HG02678 (cell line): ENCODE measurements around the gene CCDC187.
"Not testable (repeated sequence)": the region's sequence is repeated elsewhere in the genome, so short reads cannot be mapped to it uniquely, and the experiment has no call there.

ENCODE experiments used
- ATAC-seq: cut with Tn5 transposase; IDR thresholded peaks from one replicate; pipeline ENCODE4 v1.9.1; 2021; ENCODE audit warnings: mild to moderate bottlenecking, moderate library complexity; ENCODE audit not compliant: unreplicated experiment

Gene CCDC187

GRCh38 chr9:136244122-136244968 is 59.5 kb downstream of the CCDC187 start:
- ATAC-seq: no peak

- ATAC-seq: no peak
Observed at GRCh38 chr9:136243631-136244030, 60.3 kb downstream of the CCDC187 start.

- no peak for ATAC-seq
Observed at GRCh38 chr9:136242918-136243525, 60.9 kb downstream of the CCDC187 start.

GRCh38 chr9:136242248-136242647 is 61.6 kb downstream of the CCDC187 start:
- no peak for ATAC-seq

GRCh38 chr9:136241542-136241941 is 62.4 kb downstream of the CCDC187 start:
- no peak for ATAC-seq

GRCh38 chr9:136240941-136241340 is 63.0 kb downstream of the CCDC187 start:
- ATAC-seq: no peak

GRCh38 chr9:136239983-136240330 is 63.9 kb downstream of the CCDC187 start:
- ATAC-seq: peak; percentile 40

GRCh38 chr9:136239135-136239982 is 64.5 kb downstream of the CCDC187 start:
- ATAC-seq: no peak

GRCh38 chr9:136238342-136238732 is 65.6 kb downstream of the CCDC187 start:
- ATAC-seq: no peak

GRCh38 chr9:136237486-136238341 is 66.2 kb downstream of the CCDC187 start:
- no peak for ATAC-seq

- ATAC-seq: not testable (repeated sequence)
Observed at GRCh38 chr9:136236471-136237410, 67.2 kb downstream of the CCDC187 start.

- no peak for ATAC-seq
Observed at GRCh38 chr9:136235709-136236455, 68.0 kb downstream of the CCDC187 start.

GRCh38 chr9:136235171-136235570 is 68.7 kb downstream of the CCDC187 start:
- ATAC-seq: no peak

- ATAC-seq: no peak
Observed at GRCh38 chr9:136234597-136234996, 69.3 kb downstream of the CCDC187 start.

- no peak for ATAC-seq
Observed at GRCh38 chr9:136233868-136234267, 70.0 kb downstream of the CCDC187 start.

- ATAC-seq: no peak
Observed at GRCh38 chr9:136233411-136233810, 70.5 kb downstream of the CCDC187 start.

GRCh38 chr9:136232969-136233368 is 70.9 kb downstream of the CCDC187 start:
- ATAC-seq: no peak

- no peak for ATAC-seq
Observed at GRCh38 chr9:136231478-136232297, 72.2 kb downstream of the CCDC187 start.
